HuH-7 (cell line): Measurements from ENCODE around the gene PLVAP.

Source experiments
- DNase-seq: peaks from one replicate; pipeline ENCODE4 v3.0.0; 2011; ENCODE audit warnings: low spot score

The PLVAP gene

DNA sequence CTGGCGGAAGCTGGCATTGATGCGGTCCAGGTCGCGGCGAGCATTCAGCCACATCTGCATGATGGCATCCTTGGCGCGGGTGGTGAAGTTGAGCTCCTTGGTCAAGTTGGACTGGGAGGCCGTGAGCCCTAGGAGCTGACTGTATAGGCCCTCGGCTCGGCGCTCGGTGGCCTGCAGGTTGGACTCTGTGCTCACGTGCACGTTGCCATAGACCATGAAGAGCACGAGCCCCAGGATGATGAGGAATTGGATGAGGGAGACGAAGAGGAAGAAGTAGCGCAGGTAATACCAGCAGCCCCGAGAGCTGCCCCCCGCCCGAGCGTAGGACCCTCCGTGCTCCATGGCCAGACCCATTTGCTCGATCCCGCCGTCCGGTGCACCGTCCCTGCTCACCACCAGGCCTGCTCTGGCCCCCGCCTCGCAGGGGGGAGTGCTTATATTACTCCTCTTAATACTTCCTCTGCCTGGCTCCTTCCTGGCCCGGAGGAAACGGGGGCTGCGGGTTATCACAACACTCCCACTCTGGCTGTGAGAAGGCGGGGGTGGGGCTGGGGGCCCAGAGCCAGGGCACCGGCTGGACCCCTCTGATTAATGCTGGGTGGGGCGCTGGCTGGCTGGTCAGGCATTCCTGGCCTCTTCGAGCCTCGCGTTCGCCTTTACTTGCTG, at the start of gene PLVAP:
Gene PLVAP (minus strand): TSS at position 408 of the 666 bp plus-strand sequence. CDS start 54 bp downstream, at position 354.
- no peak for DNase-seq

- DNase-seq: peak; percentile 58
These were observed 47.7 kb upstream of the PLVAP start for GRCh38 chr19:17424743-17425365.

DNA sequence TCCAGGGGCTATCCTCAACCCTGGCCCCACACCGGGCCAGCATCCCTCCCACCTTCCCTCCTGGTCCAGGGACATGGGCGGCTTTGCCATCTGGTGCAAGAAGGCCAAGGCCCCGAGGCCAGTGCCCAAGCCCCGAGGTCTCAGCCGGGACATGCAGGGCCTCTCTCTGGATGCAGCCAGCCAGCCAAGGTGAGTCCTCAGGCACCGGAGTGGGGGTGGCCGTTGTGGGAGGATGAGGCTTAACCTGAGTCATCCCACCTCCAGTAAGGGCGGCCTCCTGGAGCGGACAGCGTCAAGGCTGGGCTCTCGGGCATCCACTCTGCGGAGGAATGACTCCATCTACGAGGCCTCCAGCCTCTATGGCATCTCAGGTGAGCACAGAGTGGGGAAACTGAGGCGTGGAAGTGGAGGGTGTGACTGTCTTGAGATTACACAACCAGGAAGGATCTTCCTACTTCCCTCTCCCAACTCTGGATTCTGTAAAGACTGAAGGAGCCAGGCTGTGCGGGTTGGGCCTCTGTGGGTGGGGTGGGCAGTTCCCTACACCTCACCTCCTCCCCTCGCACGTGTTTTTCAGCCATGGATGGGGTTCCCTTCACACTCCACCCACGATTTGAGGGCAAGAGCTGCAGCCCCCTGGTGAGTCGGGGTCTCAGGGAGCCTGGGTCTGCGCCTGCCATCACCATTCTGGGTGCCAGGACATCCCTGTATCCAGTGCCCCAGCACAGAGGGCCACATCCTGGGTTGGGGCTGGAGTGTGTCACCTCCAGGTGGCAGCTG, 46.5 kb upstream of the PLVAP start:
- DNase-seq: no peak

DNA sequence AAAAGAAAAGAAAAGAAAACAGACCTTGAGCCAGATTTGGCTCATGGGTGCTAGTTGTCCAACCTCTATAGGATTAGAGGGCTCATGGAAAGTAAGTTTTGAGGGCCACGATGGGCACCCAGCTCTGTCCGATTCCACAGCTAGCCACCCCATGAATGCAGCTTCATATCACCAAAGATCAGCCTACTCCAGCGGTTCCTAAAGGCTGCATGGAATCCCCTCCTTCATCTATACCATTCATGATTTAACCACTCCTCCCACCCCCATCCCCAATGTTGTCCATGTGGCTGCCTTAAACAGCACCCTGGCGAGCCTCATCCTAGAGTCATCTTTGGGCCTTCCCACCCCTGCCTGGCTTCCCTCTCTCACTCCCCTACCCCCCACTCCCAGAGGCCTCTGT, 44.8 kb upstream of the PLVAP start:
- DNase-seq: no peak

- no peak for DNase-seq
These were observed 43.4 kb upstream of the PLVAP start for GRCh38 chr19:17420475-17420924.

GRCh38 chr19:17419621-17420474, 42.7 kb upstream of the PLVAP start, which contains the start of gene MVB12A:
TSS of gene MVB12A (plus strand) at chr19:17420047. CDS start at chr19:17420136, 89 bp downstream.
- DNase-seq: peak; percentile 94

DNA sequence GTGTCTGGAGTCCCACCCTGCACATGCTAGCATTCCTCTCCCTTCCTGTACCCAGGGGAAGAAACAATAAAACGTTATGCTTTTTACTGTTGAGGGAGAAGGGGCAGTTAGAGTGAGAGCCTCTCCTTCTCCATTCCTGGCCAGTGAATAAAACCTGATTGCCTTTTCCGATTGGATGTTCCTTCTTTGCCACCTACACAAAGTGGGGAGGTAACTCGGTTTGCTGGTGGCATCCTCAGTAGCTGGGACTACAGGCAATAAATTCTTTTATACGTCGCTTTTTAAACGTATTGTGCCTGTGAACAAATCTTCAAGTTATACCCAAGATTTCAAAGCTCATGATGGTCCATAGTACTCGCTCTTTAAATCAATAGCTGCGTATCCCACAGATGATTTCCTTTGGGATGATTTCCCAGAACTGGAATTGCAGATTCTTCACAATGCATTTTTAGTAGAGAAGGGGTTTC, 42.0 kb upstream of the PLVAP start:
- DNase-seq: no peak

DNA sequence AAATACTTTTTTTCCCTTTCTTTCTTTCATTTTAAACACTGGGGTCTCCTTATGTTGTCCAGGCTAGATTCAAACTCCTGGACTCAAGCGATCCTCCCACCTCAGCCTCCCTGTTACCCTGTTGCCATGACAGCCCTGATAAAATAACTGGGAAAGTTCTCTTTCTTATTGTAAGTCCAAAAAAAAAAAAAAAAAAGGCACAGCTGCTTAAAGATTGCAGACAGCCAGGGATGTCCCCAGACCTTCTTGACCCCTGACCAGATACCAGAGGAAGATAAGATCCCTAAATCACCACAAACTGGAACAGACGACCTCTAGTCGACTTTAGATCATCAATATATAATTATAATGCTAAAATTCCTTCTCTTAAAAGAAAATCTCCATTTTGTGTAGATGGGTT, 41.6 kb upstream of the PLVAP start:
- no peak for DNase-seq

DNA sequence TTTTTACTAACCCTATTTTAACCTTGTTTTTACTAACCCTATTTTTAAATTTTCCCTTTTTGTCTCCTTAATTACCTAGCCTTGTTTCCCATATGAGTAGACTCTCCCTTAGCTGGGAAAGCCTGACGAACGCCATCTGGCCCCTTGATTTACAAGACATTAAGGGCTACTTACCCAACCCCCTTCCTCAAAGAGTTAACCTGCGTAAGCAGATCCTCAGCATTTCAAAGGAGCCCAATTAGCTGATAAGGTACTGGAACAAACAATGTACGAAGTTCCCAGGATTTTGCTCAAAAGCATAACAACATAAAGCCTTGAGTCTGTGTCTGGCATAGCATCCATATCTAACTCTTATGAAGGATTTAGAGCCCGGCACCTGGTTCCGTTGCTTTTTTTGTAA, 38.0 kb upstream of the PLVAP start:
- DNase-seq: no peak

GRCh38 chr19:17414097-17414496, 37.0 kb upstream of the PLVAP start:
- DNase-seq: no peak

DNA sequence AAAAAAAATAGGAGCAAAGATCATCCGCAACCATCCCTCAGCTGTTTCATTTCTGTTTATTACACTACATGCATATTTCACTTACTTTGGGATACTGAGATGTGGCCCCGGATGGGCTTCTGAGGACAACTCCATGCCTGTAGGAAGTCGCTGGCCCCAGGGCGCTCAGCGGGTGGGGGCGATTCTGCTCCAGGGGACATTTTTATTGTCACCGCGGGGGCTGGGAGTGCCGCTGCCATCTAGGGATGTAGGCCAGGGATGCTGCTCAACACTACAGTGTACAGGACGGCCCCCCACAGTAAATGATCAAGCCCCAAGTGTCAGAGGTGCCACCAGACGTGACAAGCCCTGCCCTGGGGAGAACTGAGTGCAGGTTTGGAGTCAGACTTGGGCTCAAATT, 34.7 kb upstream of the PLVAP start:
- no peak for DNase-seq

GRCh38 chr19:17409990-17410389, 32.8 kb upstream of the PLVAP start:
- DNase-seq: no peak

DNA sequence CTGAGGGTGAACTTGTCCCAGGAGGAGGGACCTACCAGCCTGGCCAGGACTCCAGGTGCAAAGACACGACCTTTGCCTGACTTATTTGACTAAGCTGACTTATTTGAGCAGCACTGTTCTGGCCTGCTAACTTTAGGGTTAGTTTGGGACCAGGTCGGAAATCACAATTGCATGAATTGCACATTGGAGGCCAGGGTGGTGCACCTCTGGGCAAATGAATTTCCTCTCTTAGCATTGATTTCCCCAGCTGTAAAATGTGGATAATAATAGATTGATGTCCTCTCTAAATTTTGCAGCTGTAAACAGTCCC, 29.7 kb upstream of the PLVAP start:
- DNase-seq: no peak

GRCh38 chr19:17406046-17406886, 29.1 kb upstream of the PLVAP start:
- DNase-seq: no peak

GRCh38 chr19:17405250-17406045, 28.3 kb upstream of the PLVAP start, which contains the start of gene BST2:
TSS of gene BST2 (minus strand) at chr19:17405630. CDS start at chr19:17405575, 55 bp downstream.
- DNase-seq: no peak

DNA sequence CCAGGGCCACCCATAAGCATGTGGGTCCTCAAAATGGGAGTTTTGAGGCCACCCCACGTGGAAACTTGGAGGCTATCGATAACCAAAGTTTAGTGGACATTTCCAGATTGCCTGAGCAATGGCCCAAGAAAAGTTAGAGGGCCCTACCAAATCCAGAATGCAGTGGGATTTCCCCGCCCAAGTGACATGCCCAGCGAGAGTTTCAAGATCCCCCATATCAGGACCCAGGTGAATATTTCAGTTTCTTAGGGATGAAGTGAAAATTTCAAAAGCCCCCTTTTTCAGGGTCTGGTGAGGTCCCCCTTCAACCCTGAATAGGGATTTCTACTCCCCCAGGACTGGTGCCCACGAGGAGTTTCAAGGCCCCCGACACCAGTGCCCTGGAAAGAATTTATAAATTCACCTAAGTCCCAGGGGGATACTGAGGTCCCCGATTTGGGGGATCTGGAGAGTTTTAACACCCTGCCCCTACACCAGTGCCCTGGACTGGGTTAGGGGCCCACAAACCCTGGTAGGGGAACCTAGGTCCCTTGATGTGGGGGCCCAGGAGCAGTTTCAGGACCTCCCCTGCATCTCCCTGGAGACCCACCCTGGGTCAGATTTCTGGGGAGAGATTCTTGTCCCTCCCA, 27.6 kb upstream of the PLVAP start:
- DNase-seq: no peak

DNA sequence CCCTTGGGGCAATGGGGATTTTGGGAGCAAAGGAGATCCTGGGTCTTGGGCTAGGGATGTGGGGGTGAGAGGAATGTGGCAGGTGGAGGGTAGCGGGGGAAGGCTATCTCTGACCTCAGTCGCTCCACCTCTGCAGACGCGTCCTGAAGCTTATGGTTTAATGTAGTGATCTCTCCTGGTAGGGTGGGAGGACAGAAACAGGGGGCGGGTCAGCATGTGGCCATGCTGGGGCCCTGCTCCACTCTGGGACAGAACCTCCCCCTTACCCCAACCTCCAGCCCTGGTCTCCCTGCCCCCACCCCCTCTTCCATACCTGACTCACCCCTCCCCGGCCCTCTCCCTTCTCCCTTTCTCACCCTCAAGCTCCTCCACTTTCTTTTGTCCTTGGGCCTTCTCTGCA, 26.9 kb upstream of the PLVAP start:
- no peak for DNase-seq

DNA sequence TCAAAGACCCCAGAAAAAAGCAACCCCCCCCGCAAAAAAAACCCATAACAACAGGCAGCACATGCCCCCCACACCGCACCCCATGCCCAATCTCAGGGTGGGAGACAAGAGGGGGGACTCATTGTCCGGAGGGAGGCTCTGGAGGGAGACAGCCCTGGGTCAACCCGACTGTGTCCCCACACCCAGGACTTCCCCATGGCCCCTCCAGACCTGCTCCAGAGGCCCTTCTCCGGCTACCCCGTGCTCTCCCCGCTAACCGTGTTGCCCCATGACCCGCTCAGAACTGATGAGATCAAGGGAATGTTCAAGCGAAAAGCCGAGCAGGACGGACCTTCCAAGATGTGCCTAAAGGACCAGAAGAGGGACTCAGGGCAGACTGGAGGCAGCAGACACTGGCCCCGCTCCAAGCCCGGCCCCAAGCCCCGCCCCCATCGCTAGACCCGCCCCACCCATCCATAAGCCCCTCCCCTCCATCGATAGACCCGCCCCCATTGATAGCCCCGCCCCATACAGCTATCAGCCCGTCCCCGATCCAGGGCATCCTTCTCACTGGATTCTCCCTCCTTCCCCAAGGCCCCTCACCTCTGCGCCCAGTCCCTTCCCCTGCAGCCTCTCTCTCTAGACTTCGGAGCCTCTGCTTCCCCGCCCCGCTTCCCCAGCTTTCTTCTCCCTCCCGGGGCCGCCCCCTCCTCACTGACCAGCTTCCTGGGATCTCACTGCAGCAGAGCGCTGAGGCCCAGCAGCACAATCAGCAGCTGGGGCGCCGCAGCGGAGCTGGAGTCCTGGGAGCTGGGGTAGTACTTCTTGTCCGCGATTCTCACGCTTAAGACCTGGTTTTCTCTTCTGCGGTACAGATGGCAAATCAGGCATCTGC, 26.1 kb upstream of the PLVAP start:
- DNase-seq: no peak

- DNase-seq: no peak
These were observed 24.5 kb upstream of the PLVAP start for GRCh38 chr19:17401628-17402027.
